HG02571 (cell line): ENCODE results near the gene CASKIN1.
A peak's percentile ranks its signal among the peaks of the same experiment; 100 is the strongest.
"Not testable (repeated sequence)": the region's sequence is repeated elsewhere in the genome, so short reads cannot be mapped to it uniquely, and the experiment has no call there.

ENCODE experiments used
- ATAC-seq: cut with Tn5 transposase; IDR thresholded peaks from one replicate; pipeline ENCODE4 v1.9.1; 2021; ENCODE audit warnings: mild to moderate bottlenecking, moderate library complexity; ENCODE audit not compliant: unreplicated experiment

The CASKIN1 gene

GRCh38 chr16:2212362-2213324, 16.2 kb upstream of the CASKIN1 start:
- no peak for ATAC-seq

GRCh38 chr16:2211923-2212347, 15.5 kb upstream of the CASKIN1 start:
- no peak for ATAC-seq

- no peak for ATAC-seq
Measured at GRCh38 chr16:2210386-2211365, 14.3 kb upstream of the CASKIN1 start, which contains the start of gene BRICD5. Gene BRICD5 (minus strand): TSS chr16:2210863. CDS start chr16:2210833, 30 bp downstream.

- ATAC-seq = no peak
Measured at GRCh38 chr16:2210009-2210332, 13.6 kb upstream of the CASKIN1 start.

GRCh38 chr16:2209258-2210008, 13.0 kb upstream of the CASKIN1 start:
- no peak for ATAC-seq

GRCh38 chr16:2208772-2209171, 12.4 kb upstream of the CASKIN1 start:
- no peak for ATAC-seq

- ATAC-seq = no peak
Measured at GRCh38 chr16:2208308-2208707, 11.9 kb upstream of the CASKIN1 start.

- ATAC-seq = no peak
Measured at GRCh38 chr16:2207872-2208271, 11.5 kb upstream of the CASKIN1 start.

- no peak for ATAC-seq
Measured at GRCh38 chr16:2206780-2207433, 10.5 kb upstream of the CASKIN1 start.

GRCh38 chr16:2206420-2206779, 10.0 kb upstream of the CASKIN1 start:
- no peak for ATAC-seq

GRCh38 chr16:2205967-2206313, 9.5 kb upstream of the CASKIN1 start:
- peak; percentile 14 for ATAC-seq

GRCh38 chr16:2205104-2205966, 8.9 kb upstream of the CASKIN1 start, which contains the start of gene MLST8:
Gene MLST8 (plus strand): TSS chr16:2205454. CDS start chr16:2206086, 632 bp downstream.
- ATAC-seq = peak; percentile 68

- no peak for ATAC-seq
Measured at GRCh38 chr16:2204416-2205103, 8.2 kb upstream of the CASKIN1 start.

- not testable (repeated sequence) for ATAC-seq
Measured at GRCh38 chr16:2203119-2203688, 6.8 kb upstream of the CASKIN1 start.

GRCh38 chr16:2200313-2200712, 3.9 kb upstream of the CASKIN1 start:
- no peak for ATAC-seq

GRCh38 chr16:2199621-2200139, 3.3 kb upstream of the CASKIN1 start:
- ATAC-seq = no peak

GRCh38 chr16:2199095-2199494, 2.7 kb upstream of the CASKIN1 start:
- no peak for ATAC-seq

- no peak for ATAC-seq
Measured at GRCh38 chr16:2198283-2198682, 1.9 kb upstream of the CASKIN1 start.
